ENCODE measurements around the gene CPT2.

CPT2 gene

GRCh38 chr1:53262000-53262399 is 65.4 kb downstream of the CPT2 start:
- no peak for DNase-seq (ENCODE audit: low read depth in 2 of 2)
